SK-N-SH treated with all-trans-retinoic acid at 6 μM for 48 hours (cell line): ENCODE results near the gene PIK3R3.

Source experiments
- GLIS3 ChIP-seq: fragments of 250-450 bp; sonication (Bioruptor Pico); IDR thresholded peaks from 2 replicates; pipeline ENCODE4 v1.5.0; 2020; ENCODE audit warnings: mild to moderate bottlenecking, moderate library complexity
- RARB ChIP-seq: fragments of 250-450 bp; sonication (Bioruptor Pico); IDR thresholded peaks from 2 replicates; pipeline ENCODE4 v1.8.0; 2021; ENCODE audit warnings: mild to moderate bottlenecking, moderate library complexity
- ZC3H10 ChIP-seq: fragments of 250-450 bp; sonication (Bioruptor Pico); IDR thresholded peaks from 2 replicates; pipeline ENCODE4 v1.5.1; 2021; ENCODE audit warnings: mild to moderate bottlenecking, moderate library complexity
- ZFP3 ChIP-seq: fragments of 250-450 bp; sonication (Bioruptor Pico); IDR thresholded peaks from 2 replicates; pipeline ENCODE4 v1.5.0; 2020; ENCODE audit warnings: mild to moderate bottlenecking, moderate library complexity

- no peak for TF ChIP-seq ZFP3 (CRISPR knock-in tag)
- TF ChIP-seq ZC3H10 (CRISPR knock-in tag): no peak
- no peak for TF ChIP-seq RARB (CRISPR knock-in tag)
- TF ChIP-seq GLIS3 (CRISPR knock-in tag): no peak
Observed at GRCh38 chr1:46112108-46112507, 20.3 kb downstream of the PIK3R3 start.
